Astrocyte (in vitro differentiated cells and primary cell): Measurements from ENCODE around the gene FAM25G. TPM values are rescaled to one million over a fixed set of nuclear protein-coding genes. Genes with fewer than 3 reads are reported as not detected.
"Not testable (repeated sequence)": the region's sequence is repeated elsewhere in the genome, so short reads cannot be mapped to it uniquely, and the experiment has no call there.

ENCODE experiments used
- DNase-seq: peaks from one replicate; pipeline ENCODE4 v3.0.0-alpha.2; 2010; ENCODE audit warnings: low read depth
- FAIRE-seq: peaks from 2 replicates; lab custom pipeline; 2011; peaks lifted over from hg19 to GRCh38; lab: Jason Lieb, UNC
- H2AFZ ChIP-seq: 2 replicates; pipeline ENCODE4 v1.6.0; 2012; ENCODE audit warnings: low read depth, low read length, inconsistent platforms
- H3K27ac ChIP-seq: 2 replicates; pipeline ENCODE4 v1.5.1; 2011; ENCODE audit warnings: low read depth, low read length, inconsistent platforms
- H3K27me3 ChIP-seq: 2 replicates; pipeline ENCODE4 v1.6.0; 2011; ENCODE audit warnings: low read length, inconsistent platforms; ENCODE audit not compliant: insufficient read depth
- H3K36me3 ChIP-seq: 2 replicates; pipeline ENCODE4 v1.5.1; 2011; ENCODE audit warnings: low read length, inconsistent platforms; ENCODE audit not compliant: insufficient read depth
- H3K4me1 ChIP-seq: 2 replicates; pipeline ENCODE4 v1.5.1; 2011; ENCODE audit warnings: low read length, inconsistent platforms; ENCODE audit not compliant: insufficient read depth
- H3K4me2 ChIP-seq: 2 replicates; pipeline ENCODE4 v1.6.0; 2012; ENCODE audit warnings: low read length, inconsistent platforms
- H3K4me3 ChIP-seq: 2 replicates; pipeline ENCODE4 v1.5.1; 2011; ENCODE audit warnings: low read depth, mild to moderate bottlenecking, low read length, inconsistent platforms; ENCODE audit not compliant: insufficient read depth
- H3K79me2 ChIP-seq: 2 replicates; pipeline ENCODE4 v1.6.0; 2012; ENCODE audit warnings: mild to moderate bottlenecking, low read length, inconsistent platforms; ENCODE audit not compliant: insufficient read depth
- H3K9ac ChIP-seq: 2 replicates; pipeline ENCODE4 v1.6.0; 2012; ENCODE audit warnings: mild to moderate bottlenecking, low read length, inconsistent platforms
- H3K9me3 ChIP-seq: 2 replicates; pipeline ENCODE4 v1.5.1; 2012; ENCODE audit warnings: low read depth, mild to moderate bottlenecking, low read length, inconsistent platforms; ENCODE audit not compliant: insufficient read depth
- H4K20me1 ChIP-seq: 2 replicates; pipeline ENCODE4 v1.6.0; 2012; ENCODE audit warnings: low read length, inconsistent platforms; ENCODE audit not compliant: insufficient read depth
- H3K27ac Mint-ChIP-seq: one replicate; pipeline ENCODE4 v1.8.0; 2021; ENCODE audit warnings: mild to moderate bottlenecking, mixed read lengths; ENCODE audit not compliant: unreplicated experiment
- H3K27me3 Mint-ChIP-seq: one replicate; pipeline ENCODE4 v1.8.0; 2021; ENCODE audit warnings: low read depth, mixed read lengths; ENCODE audit not compliant: unreplicated experiment
- H3K36me3 Mint-ChIP-seq: one replicate; pipeline ENCODE4 v1.8.0; 2021; ENCODE audit warnings: low read depth, mixed read lengths; ENCODE audit not compliant: unreplicated experiment
- H3K4me1 Mint-ChIP-seq: one replicate; pipeline ENCODE4 v1.8.0; 2021; ENCODE audit warnings: low read depth, mixed read lengths; ENCODE audit not compliant: unreplicated experiment
- H3K4me3 Mint-ChIP-seq: one replicate; pipeline ENCODE4 v1.8.0; 2021; ENCODE audit warnings: mild to moderate bottlenecking, moderate library complexity, mixed read lengths; ENCODE audit not compliant: unreplicated experiment
- H3K9me3 Mint-ChIP-seq: one replicate; pipeline ENCODE4 v1.8.0; 2021; ENCODE audit warnings: mild to moderate bottlenecking, mixed read lengths; ENCODE audit not compliant: unreplicated experiment
- total RNA-seq: library from RNA; stranded (reverse); gene quantifications from 2 replicates; pipeline ENCODE4 v1.2.1, GENCODE V29; 2021

FAM25G gene
- total RNA-seq, 1 donor from 2014 or later: not detected

DNA sequence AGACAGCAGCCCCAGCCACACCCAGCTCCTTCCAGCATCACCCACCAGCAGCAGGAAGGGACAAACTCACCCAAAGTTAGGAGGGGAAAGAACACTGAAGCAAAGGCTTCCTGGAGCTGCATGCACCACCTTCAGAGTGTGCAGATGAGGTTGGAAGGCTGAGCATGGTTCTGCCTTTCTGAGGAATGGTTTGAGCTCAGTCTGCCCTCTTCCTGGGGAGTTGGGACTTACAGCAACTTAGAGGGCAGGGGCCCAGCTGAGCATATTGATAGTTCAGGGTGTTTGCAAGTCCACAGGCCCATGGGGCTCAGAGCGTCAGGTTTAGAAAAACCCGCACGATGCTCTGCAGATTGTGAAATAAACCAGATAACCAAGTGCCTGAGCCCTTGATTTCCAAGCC is 11.4 kb downstream of the FAM25G start:
- not testable (repeated sequence) for H3K4me1 ChIP-seq

GRCh38 chr10:47478114-47478513 is 13.4 kb downstream of the FAM25G start:
- H3K4me3 Mint-ChIP-seq, H3K27ac ChIP-seq, H3K36me3 ChIP-seq, H3K27ac Mint-ChIP-seq, H3K27me3 Mint-ChIP-seq, H3K9ac ChIP-seq, H3K36me3 Mint-ChIP-seq, H3K79me2 ChIP-seq, H4K20me1 ChIP-seq, H2AFZ ChIP-seq, H3K4me1 Mint-ChIP-seq, H3K9me3 Mint-ChIP-seq, H3K27me3 ChIP-seq, H3K4me3 ChIP-seq, FAIRE-seq, H3K9me3 ChIP-seq, H3K4me2 ChIP-seq, DNase-seq, H3K4me1 ChIP-seq: not testable (repeated sequence)

More for the DNA sequence above, 11.4 kb downstream of the FAM25G start:
- not testable (repeated sequence) for H2AFZ ChIP-seq, H3K27me3 Mint-ChIP-seq, H3K4me2 ChIP-seq, H3K79me2 ChIP-seq, H3K9me3 Mint-ChIP-seq, H3K9ac ChIP-seq, H4K20me1 ChIP-seq, H3K36me3 ChIP-seq, H3K27me3 ChIP-seq, H3K4me3 ChIP-seq, FAIRE-seq, H3K9me3 ChIP-seq, H3K27ac ChIP-seq, H3K27ac Mint-ChIP-seq, H3K36me3 Mint-ChIP-seq, H3K4me3 Mint-ChIP-seq, H3K4me1 Mint-ChIP-seq, DNase-seq

- not testable (repeated sequence) for H3K4me1 Mint-ChIP-seq, H2AFZ ChIP-seq, H3K27ac Mint-ChIP-seq, H3K27me3 ChIP-seq, DNase-seq, H3K27ac ChIP-seq, H3K9me3 Mint-ChIP-seq, H4K20me1 ChIP-seq, H3K36me3 Mint-ChIP-seq, H3K9ac ChIP-seq, H3K9me3 ChIP-seq, H3K4me2 ChIP-seq, FAIRE-seq, H3K36me3 ChIP-seq, H3K4me1 ChIP-seq, H3K4me3 Mint-ChIP-seq, H3K27me3 Mint-ChIP-seq, H3K79me2 ChIP-seq, H3K4me3 ChIP-seq
Measured at GRCh38 chr10:47477078-47477477, 14.4 kb downstream of the FAM25G start.

DNA sequence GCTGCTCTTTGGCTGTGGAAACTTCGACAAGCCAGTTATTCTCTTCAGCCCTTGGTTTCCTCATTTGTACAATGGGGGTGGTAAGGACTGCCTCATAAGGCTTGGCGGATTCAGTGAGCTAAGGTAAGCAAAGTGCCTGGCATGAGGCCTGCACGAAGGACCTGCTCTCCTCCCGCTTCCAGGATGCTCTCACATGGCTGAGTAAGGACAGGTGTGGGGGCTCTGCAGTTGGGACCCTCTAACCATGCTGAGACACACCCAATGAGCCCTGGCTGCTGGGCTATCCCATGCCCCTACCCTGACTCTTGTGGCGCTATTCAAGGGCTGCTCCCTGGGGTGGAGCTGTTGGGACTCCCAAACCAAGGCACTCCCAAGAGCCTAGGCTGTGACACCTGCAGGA is 16.4 kb downstream of the FAM25G start:
- H3K79me2 ChIP-seq, H3K4me3 ChIP-seq, H2AFZ ChIP-seq, H3K36me3 ChIP-seq, H4K20me1 ChIP-seq, H3K4me2 ChIP-seq, H3K27me3 ChIP-seq, H3K27ac Mint-ChIP-seq, H3K4me1 Mint-ChIP-seq, H3K4me3 Mint-ChIP-seq, H3K9me3 Mint-ChIP-seq, H3K27ac ChIP-seq, H3K4me1 ChIP-seq, DNase-seq, FAIRE-seq, H3K36me3 Mint-ChIP-seq, H3K9ac ChIP-seq, H3K9me3 ChIP-seq, H3K27me3 Mint-ChIP-seq: not testable (repeated sequence)

- H3K4me2 ChIP-seq, H2AFZ ChIP-seq, H3K4me1 ChIP-seq, H3K4me3 Mint-ChIP-seq, H3K9me3 Mint-ChIP-seq, H3K9ac ChIP-seq, H4K20me1 ChIP-seq, H3K4me1 Mint-ChIP-seq, DNase-seq, H3K27ac Mint-ChIP-seq, FAIRE-seq, H3K36me3 ChIP-seq, H3K27ac ChIP-seq, H3K4me3 ChIP-seq, H3K27me3 Mint-ChIP-seq, H3K36me3 Mint-ChIP-seq, H3K9me3 ChIP-seq, H3K27me3 ChIP-seq, H3K79me2 ChIP-seq: not testable (repeated sequence)
Measured at GRCh38 chr10:47473516-47473915, 18.0 kb downstream of the FAM25G start.

- not testable (repeated sequence) for H3K27ac Mint-ChIP-seq, H3K79me2 ChIP-seq, FAIRE-seq, H3K36me3 ChIP-seq, H3K27me3 ChIP-seq, H3K4me3 ChIP-seq, H2AFZ ChIP-seq, H3K4me2 ChIP-seq, DNase-seq, H3K27me3 Mint-ChIP-seq, H3K4me3 Mint-ChIP-seq, H3K9me3 ChIP-seq, H3K36me3 Mint-ChIP-seq, H4K20me1 ChIP-seq, H3K4me1 Mint-ChIP-seq, H3K9ac ChIP-seq, H3K4me1 ChIP-seq, H3K27ac ChIP-seq, H3K9me3 Mint-ChIP-seq
Measured at GRCh38 chr10:47472647-47473046, 18.9 kb downstream of the FAM25G start.
